HG03469 (cell line): ENCODE data around the gene CTLA4.

ENCODE experiments used
- ATAC-seq: cut with Tn5 transposase; IDR thresholded peaks from one replicate; pipeline ENCODE4 v1.9.1; 2021; ENCODE audit warnings: mild to moderate bottlenecking, moderate library complexity, moderate number of reproducible peaks; ENCODE audit not compliant: unreplicated experiment

The CTLA4 gene

DNA sequence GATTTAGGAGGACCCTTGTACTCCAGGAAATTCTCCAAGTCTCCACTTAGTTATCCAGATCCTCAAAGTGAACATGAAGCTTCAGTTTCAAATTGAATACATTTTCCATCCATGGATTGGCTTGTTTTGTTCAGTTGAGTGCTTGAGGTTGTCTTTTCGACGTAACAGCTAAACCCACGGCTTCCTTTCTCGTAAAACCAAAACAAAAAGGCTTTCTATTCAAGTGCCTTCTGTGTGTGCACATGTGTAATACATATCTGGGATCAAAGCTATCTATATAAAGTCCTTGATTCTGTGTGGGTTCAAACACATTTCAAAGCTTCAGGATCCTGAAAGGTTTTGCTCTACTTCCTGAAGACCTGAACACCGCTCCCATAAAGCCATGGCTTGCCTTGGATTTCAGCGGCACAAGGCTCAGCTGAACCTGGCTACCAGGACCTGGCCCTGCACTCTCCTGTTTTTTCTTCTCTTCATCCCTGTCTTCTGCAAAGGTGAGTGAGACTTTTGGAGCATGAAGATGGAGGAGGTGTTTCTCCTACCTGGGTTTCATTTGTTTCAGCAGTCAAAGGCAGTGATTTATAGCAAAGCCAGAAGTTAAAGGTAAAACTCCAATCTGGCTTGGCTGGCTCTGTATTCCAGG is at the start of gene CTLA4:
CTLA4 (plus strand) TSS at position 211 of the 640 bp plus-strand sequence; CDS start at position 383, 172 bp downstream.
- no peak for ATAC-seq

DNA sequence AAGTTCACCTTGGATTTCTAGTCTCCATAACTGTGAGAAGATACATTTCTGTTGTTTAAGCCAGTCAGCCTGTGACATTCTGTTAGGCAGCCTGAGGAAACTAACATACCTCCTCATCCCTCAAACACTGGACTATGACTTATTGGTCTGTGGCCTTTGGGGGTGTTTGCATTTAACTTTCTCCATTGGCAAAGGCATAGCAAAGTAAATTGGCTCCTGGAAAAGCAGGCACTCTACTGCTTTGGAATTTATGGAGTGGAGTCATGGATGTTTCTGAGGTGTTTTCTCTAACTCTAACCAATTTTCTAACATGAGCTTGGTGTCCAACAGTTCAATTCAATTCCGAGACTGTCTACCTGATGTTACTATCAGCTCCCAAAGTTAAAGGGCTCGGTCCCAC is 48.9 kb upstream of the CTLA4 start:
- no peak for ATAC-seq

DNA sequence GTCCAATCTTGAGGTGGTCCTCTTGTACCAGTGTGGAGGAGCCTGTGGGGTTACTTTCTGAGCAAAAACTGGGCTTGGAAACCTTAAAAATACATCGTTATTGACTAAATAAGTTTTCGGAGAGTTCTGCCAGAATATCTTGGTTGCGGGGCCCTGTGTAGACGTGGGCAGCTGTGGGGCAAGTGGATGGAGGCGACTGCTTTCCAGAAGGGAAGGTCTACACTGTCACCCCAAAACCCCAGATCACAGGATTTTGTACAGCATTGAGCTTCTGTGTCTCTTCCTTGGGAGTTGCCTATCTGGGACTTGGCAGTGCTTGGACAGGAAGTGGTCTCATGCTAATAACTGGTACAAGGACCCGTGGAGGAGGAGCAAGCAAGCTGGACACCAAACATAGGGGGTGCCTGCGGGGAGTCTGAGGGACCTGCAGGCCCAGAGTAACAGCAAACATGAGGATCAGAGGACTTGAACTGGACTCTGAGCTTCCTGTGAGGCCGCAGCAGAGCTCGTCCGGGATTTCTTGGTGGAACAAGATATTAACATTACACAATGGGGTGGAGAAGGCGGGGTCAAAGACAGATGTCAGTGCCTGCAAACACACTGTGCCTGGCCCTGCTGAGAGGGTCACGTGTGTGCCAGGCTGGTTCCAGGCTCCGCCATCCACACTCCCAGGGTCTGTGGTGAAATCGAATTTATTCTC is 48.0 kb upstream of the CTLA4 start:
- no peak for ATAC-seq

DNA sequence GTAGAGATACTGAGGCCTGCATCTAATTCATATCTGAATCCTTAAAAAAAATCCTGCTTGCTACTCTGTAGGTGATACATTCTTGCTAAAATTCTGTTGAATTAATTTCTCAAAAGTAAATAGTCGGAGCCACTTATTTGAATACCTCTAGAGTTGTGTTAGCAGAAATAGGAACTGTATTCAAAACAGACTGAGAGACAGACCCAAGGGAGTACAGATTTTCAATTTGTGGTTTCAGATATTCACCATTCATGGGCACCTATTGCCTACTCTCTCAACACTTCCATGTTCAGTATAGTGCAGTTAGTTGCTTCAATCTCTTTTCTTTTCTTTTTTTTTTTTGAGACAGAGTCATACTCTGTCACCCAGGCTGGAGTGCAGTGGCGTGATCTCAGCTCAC is 46.6 kb upstream of the CTLA4 start:
- ATAC-seq, result peak; percentile 87

DNA sequence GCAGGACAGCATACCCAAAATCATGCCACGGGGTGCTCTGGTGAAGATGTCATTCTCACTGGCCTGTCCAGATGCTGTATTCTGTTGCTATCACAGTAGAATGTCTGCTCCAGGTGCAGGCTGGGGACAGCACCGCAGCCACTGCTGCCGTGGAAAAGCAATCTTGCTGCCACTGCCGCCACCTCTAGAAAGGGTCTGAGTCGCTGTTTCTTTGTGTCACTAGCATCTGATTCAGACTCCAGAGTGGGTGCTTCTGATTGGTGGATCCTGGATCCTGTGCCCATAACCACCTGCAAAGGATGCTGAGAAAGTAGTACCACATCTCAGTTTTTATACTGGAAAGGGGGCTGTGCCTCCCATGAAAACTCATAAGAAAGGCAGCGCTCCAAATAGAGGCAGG is 45.3 kb upstream of the CTLA4 start:
- ATAC-seq, result no peak

DNA sequence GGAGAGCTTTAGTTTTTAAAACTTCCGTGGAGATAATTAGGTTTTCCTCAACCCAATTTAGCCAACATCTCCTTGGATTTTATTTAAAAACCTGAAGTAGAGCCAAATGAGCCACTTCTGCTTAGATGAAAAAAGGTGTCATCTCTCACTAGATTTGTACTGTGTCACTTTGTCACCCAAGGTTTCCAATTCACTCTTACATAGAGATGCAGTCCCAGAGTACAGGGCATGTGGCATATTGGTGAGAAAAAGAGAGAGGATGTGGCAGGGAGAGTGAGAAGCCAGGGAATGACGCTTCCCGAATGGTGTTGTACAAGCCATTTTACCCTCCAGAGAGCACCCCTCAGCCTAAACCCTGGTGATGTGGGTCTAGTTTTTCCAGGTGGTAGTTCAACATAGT is 44.4 kb upstream of the CTLA4 start:
- no peak for ATAC-seq

DNA sequence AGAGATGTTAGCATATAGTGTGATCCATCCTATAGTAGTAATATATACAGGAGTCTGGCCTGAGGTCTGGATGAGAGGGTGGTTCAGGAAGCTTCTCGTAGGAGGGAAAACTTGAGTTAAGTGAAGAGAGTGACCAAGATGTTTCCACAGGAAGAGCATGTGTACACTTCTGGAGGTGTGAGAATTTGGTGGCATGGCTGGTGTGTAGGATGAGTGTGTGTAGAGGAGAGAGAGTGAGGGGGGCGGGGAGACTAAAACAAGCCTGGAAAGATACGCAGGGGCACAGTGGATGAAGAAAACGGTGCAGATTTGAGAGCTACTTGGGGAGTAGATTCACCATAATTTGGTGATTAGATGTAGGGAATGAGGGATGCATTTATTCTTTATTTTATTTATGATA is 43.5 kb upstream of the CTLA4 start:
- ATAC-seq, result no peak

DNA sequence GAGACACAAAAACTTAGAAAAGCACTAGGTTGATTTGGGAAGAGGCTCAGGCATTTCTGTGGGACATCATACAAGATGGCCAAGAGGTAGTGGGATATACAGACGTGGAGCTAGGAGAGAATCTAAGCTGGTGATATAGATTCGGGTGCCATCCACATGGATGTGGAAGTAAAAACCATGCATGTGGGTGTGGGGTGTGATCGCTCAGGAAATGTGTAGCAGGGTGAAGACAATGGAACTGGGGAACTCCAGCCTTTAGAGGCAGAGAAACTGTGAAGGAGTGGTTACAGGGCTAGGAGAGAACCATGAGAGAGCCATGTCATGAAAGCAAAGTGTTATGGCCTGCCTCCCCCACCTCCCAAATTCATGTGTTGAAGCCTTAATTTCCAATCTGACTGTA is 43.0 kb upstream of the CTLA4 start:
- no peak for ATAC-seq

DNA sequence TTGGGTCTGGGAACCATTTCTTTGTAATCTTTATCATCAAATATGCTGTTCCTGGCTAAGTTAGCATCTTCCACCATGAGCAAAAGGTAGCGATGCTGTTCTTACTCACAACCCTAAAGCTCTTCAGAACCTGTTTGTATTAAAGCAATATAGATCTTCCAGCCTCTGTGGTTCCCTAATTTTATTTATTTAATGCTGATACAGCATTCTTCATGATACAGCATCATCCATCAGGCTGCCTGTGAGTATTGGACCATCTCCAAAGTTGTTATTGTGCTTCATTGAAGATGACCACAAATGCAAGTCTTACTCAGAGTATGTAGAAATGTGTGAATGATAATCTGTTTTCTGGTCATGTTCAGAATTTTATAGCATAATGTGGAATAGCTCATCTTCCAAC is 40.9 kb upstream of the CTLA4 start:
- ATAC-seq, result no peak

DNA sequence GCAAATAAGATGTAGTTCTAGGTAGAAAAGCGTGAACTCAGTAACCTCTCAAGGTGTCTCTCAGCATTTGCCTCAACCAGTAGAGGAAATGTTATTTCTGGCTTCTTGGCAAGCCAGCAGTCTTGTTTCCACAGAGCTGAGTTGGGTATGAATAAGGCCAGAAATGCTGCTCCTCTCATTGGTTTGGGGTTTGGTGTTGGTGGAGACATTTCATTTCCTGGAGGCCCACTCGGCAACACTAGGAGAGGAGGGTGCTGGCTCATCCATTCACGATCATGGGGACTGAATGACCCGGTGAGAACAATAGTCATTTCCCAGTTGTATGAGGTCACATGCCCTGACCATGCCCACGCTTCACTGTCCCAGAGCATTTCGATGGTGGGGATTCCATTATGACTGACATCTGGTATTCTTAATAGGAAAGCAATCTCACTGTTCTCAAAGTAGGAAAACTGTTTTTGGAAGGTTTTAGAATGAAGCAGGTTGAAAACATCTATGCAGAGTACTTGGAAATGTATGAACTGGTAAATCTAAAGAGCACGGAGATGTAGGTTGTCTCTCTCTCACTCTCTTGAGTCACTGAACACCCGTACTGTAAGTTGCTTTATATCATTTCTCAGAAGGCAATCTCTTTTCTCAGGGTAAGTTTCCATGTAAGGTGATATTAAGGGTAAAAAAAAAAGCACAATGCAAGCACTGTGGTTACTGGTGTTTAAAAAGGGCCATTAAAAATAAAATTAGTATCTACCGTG is 37.1 kb upstream of the CTLA4 start:
- ATAC-seq, result no peak

DNA sequence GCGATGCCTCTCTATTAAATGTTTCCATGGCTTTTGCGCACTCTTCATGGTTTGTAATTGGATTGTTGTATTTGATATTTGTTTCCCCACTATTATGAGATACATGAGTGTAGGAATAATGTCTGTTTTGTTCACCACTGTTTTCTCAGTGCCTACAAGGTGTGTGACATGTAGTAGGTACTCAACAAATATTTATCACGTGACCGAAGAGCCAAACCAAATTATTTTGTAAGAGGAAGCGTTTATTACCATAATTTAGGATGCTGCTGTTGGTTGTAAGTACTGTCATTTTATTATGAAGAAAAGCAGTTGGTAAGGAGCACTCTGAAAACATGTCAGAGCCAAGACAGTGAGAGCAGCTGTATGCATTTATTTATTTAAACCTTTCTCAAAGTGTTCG is 32.2 kb upstream of the CTLA4 start:
- ATAC-seq, result no peak

DNA sequence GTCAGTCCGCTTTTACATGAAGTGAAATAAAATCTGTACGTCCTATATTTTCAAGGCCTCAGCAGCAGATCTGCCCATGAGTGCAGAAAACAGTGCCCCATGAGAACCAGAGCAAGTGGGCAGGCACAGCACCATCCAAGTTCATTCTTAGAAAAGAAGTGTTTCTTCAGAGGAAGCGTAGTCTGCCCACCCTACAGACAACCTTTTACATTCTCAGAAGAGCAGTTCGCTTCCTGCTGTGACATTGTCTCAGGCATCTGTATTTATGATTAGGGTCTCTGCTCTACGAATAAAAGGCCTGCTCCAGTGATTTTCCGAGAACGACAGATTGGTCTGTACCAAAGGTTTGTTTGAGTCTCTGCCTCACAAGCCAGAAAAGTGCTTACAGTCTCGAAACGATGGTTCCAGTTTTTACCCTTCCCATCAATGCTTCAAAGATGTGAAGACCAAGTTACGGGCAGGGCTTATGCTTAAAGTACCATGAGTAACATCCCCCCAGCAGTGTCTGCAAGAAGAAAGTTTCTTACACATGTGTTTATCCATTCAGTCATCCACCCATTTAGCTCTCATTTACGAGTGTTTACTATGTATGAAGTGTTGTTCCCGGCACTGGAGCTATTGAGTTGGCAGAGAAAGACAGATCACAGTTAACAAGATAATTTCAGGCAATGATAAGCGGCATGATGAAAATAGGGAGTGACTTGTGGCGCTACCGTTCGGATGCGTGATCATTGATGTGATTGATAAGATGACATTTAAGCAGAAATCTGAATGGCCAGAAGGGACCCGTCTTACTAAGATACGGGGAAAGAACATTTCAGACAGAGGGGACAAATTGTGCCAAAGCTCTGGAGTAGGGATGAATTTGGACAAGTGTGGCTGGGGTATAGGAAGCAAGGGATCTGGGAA is 31.4 kb upstream of the CTLA4 start:
- ATAC-seq, result no peak

DNA sequence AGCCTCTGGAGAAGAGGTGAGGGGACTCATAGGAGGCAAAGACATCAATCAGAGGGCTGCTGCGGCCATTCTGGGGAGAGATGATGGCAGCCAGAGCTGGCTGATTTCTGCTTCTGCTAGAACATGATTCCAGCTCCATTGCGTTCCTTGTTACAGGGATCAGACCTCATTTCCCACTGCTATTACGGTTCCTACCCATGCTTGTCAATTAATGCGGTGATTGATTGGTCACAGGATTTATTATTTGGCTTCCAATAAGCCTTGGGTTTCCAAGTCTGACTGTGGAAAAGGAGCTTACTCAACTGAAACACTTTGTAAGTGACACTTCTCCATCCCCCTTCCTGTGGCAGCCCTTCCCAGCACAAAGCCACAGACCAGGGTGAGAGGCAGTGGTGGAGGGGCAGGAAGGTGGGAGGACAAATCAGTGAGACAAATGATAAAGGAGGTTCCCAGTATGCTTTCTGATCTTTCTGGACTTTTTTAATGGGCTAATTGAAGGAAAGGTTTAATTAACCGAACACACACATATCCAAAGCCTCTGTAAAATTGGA is 26.8 kb upstream of the CTLA4 start:
- ATAC-seq, result no peak

DNA sequence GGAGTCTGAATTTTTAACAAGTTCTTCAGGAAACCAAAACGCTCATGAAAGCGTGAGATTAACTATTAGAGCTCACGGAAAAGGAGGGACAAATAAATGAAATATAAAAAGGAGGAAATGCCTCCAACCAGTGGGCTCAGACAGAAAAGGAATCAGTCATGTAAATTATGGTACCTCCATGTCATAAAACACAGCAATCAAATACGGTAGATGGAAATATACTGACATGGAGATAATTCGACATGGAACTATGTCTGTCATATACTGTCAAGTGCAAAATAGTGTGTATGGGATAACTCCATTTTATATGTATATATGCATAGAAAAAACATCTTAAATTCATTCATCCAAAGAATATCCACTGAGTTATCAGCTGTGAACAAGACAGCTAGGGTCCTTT is 25.9 kb upstream of the CTLA4 start:
- no peak for ATAC-seq

DNA sequence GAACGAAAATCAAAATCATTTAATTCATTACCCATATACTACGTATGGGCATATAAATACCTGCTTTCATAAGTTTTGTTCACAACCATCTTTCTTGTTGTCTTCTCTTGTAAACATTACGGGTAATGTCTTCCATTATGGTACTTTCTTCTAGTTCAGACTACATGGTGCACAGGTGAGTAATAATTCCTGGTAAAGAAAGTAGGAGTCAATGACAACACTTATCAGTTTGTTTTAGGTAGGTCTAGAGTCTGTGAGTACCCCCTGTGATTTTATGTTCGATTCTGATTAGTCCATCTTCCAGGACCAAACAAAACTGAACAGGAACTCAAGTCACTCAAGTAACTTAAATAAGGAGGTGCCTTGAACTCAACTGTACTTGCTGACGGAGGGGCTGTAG is 25.2 kb upstream of the CTLA4 start:
- ATAC-seq, result no peak

DNA sequence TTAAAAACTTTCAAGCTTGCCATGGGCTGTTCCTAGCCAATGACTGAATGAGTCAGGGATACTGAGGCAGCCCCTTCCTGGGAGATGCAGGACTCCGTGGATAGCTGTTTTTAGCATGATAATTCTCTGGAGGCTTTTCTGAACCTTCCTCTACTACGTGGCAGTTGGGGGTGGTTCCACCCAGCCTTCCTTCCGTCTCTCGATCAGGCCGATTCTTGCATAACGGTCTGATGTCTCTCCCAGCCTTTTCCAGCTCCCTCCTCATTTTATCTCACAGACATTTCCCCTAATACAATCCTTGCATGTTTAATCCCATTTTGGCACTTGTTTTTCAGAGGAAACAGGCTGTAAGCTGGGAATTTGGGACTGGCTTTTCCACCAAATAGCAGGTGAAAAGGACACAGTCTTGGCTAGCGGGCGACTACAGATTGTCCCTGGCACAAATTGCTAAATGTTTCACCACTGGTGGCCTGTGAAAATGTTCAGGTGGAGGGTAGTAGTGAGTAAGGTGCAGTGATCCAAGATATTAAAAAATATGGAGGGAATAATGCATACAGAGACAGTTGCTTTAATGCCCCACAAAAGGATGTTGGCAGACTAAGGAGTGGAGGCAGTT is 21.0 kb upstream of the CTLA4 start:
- no peak for ATAC-seq

DNA sequence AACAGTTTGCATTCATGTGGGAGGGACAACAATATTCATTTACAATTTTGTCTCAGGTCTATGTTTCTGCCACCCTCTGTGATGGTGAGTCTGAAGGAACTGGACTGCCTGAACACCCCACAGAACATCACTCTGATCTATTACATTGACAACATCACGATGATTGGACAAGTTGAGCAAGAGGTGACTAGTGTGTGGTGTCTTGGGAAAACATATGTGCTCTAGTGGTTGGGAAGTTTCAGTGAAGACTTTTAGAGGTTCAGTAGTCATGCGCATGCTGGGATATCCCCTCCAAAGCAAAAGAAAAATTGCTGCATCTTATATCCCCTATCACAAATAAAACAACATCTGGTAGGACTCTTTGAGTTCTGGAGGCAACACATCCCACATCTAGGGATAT is 18.6 kb upstream of the CTLA4 start:
- ATAC-seq, result no peak

DNA sequence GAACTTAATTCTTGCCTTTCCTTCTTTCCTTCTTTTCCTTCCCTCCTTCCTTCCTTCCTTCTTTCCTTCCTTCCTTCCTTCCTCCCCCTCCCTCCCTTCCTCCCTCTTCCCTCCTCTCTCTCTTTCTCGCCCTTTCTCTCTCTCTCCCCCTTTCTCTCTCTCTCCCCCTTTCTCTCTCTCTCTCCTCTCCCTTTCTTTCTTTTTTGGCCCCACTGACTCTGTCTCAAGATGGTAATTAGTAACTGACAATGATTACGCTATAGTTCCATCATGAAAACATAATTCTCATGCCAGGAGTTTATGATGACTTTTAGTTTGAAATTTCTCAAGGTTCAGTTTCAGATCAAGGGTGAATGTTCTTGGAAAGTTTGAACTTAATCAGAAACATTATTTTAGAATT is 14.8 kb upstream of the CTLA4 start:
- ATAC-seq, result no peak

DNA sequence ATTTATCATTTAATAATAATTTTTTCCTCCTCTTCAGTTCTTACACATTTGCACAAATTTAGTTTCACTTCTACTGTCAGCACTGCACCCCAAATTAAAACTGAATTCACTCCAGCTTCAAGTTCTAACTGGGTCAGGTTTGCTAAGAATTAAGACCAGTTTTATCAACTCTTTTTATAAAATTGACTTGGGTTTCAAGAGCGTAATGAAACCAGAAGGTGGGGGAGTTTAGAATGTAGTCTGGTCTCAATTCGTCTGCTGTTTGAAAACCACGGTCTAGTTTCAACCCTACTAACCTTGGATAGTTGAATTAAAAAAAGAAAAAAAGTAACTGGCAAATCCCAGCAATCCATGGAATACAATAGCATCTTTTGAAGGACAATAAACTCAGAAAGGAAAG is 14.3 kb upstream of the CTLA4 start:
- no peak for ATAC-seq

DNA sequence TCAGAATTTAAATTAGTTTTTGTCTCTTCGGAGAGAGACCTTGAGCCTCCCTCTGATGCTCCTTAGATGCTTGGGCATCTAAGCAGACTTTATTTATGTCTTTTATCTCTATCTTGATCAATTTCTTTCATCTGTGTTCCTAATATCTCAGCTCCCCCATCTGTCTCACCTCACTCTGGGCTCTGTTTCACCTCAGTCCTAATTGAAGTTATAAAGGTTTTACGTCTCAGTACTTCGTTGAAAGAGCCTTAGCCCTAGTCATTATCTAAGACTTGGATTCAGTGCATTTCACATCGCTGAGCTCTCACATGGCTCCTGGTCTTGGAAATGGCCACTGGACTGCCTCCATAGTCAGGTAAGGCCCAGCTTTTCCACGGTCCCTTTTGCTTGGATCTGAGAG is 13.8 kb upstream of the CTLA4 start:
- no peak for ATAC-seq
